H9 (cell line): ENCODE results near the gene CDK6. TPM values are rescaled to one million over a fixed set of nuclear protein-coding genes. Genes with fewer than 3 reads are reported as not detected.

Experiments
- DNase-seq: peaks from one replicate; pipeline ENCODE4 v3.0.0-alpha.2; 2017
- H2AFZ ChIP-seq: one replicate; pipeline ENCODE4 v1.6.1; 2013; ENCODE audit warnings: mild to moderate bottlenecking, low read length, control low read depth, moderate library complexity
- H2AK5ac ChIP-seq: 2 replicates; pipeline ENCODE4 v1.6.1; 2013; ENCODE audit warnings: low read length, control low read depth, mixed read lengths; ENCODE audit not compliant: insufficient read length
- H2BK120ac ChIP-seq: one replicate; pipeline ENCODE4 v1.6.1; 2013; ENCODE audit warnings: low read depth, mild to moderate bottlenecking, low read length, control low read depth, inconsistent platforms; ENCODE audit not compliant: poor library complexity, severe bottlenecking
- H2BK12ac ChIP-seq: 2 replicates; pipeline ENCODE4 v1.6.1; 2013; ENCODE audit warnings: low read length, control low read depth, mixed read lengths, low read depth; ENCODE audit not compliant: insufficient read length
- H2BK15ac ChIP-seq: 2 replicates; pipeline ENCODE4 v1.6.1; 2013; ENCODE audit warnings: low read depth, low read length, control low read depth
- H2BK20ac ChIP-seq: one replicate; pipeline ENCODE4 v1.6.1; 2013; ENCODE audit warnings: low read depth, mild to moderate bottlenecking, low read length, control low read depth, inconsistent platforms; ENCODE audit not compliant: poor library complexity, severe bottlenecking
- H2BK5ac ChIP-seq: 2 replicates; pipeline ENCODE4 v1.6.1; 2013; ENCODE audit warnings: low read length, control low read depth, mixed read lengths; ENCODE audit not compliant: insufficient read length
- H3K14ac ChIP-seq: 2 replicates; pipeline ENCODE4 v1.6.1; 2013; ENCODE audit warnings: low read length, control low read depth; ENCODE audit not compliant: insufficient read depth
- H3K18ac ChIP-seq: 2 replicates; pipeline ENCODE4 v1.6.1; 2013; ENCODE audit warnings: low read depth, mild to moderate bottlenecking, mixed read lengths, low read length, control low read depth; ENCODE audit not compliant: insufficient read length
- H3K23ac ChIP-seq: 2 replicates; pipeline ENCODE4 v1.6.1; 2013; ENCODE audit warnings: low read length, control low read depth, mixed read lengths, low read depth; ENCODE audit not compliant: insufficient read length
- H3K23me2 ChIP-seq: 2 replicates; pipeline ENCODE4 v1.6.1; 2013; ENCODE audit warnings: low read depth, mild to moderate bottlenecking, mixed read lengths, low read length, control low read depth; ENCODE audit not compliant: insufficient read length, poor library complexity, severe bottlenecking
- H3K27ac ChIP-seq: 2 replicates; pipeline ENCODE4 v1.5.1; 2013; ENCODE audit warnings: low read length, control low read depth, mixed read lengths, low read depth; ENCODE audit not compliant: insufficient read length
- H3K27me3 ChIP-seq: 2 replicates; pipeline ENCODE4 v1.6.1; 2013; ENCODE audit warnings: low read length, control low read depth, inconsistent platforms; ENCODE audit not compliant: insufficient read depth
- H3K4ac ChIP-seq: 2 replicates; pipeline ENCODE4 v1.6.1; 2013; ENCODE audit warnings: low read depth, mild to moderate bottlenecking, control low read depth, inconsistent platforms, low read length, moderate library complexity
- H3K4me1 ChIP-seq: 2 replicates; pipeline ENCODE4 v1.6.1; 2013; ENCODE audit warnings: low read length, control low read depth, inconsistent platforms; ENCODE audit not compliant: insufficient read depth
- H3K4me2 ChIP-seq: 2 replicates; pipeline ENCODE4 v1.6.1; 2013; ENCODE audit warnings: low read length, control low read depth, mixed read lengths; ENCODE audit not compliant: insufficient read length, insufficient read depth
- H3K56ac ChIP-seq: 2 replicates; pipeline ENCODE4 v1.6.1; 2013; ENCODE audit warnings: low read depth, mild to moderate bottlenecking, mixed read lengths, low read length, control low read depth; ENCODE audit not compliant: insufficient read length
- H3K79me1 ChIP-seq: 2 replicates; pipeline ENCODE4 v1.6.1; 2013; ENCODE audit warnings: low read depth, mild to moderate bottlenecking, moderate library complexity, low read length, control low read depth, inconsistent platforms; ENCODE audit not compliant: insufficient read depth, poor library complexity, severe bottlenecking
- H3K79me2 ChIP-seq: 2 replicates; pipeline ENCODE4 v1.6.1; 2013; ENCODE audit warnings: low read length, control low read depth, inconsistent platforms; ENCODE audit not compliant: insufficient read depth
- H3K9ac ChIP-seq: 2 replicates; pipeline ENCODE4 v1.6.1; 2013; ENCODE audit warnings: low read length, control low read depth, mixed read lengths; ENCODE audit not compliant: insufficient read length; ENCODE audit errors: extremely low read depth
- H3K9me3 ChIP-seq: one replicate; pipeline ENCODE4 v1.6.1; 2013; ENCODE audit warnings: low read depth, low read length, inconsistent platforms; ENCODE audit not compliant: control insufficient read depth
- H3T11ph ChIP-seq: one replicate; pipeline ENCODE4 v1.6.1; 2013; ENCODE audit warnings: mild to moderate bottlenecking, low read length, control low read depth, inconsistent platforms
- H4K20me1 ChIP-seq: one replicate; pipeline ENCODE4 v1.6.1; 2013; ENCODE audit not compliant: control insufficient read depth, insufficient read length, insufficient read depth
- H4K5ac ChIP-seq: 2 replicates; pipeline ENCODE4 v1.6.1; 2013; ENCODE audit warnings: low read depth, mild to moderate bottlenecking, mixed read lengths, low read length, control low read depth; ENCODE audit not compliant: insufficient read length
- H4K8ac ChIP-seq: replicated peaks from 2 replicates; pipeline ENCODE4 v1.6.1; 2013; ENCODE audit warnings: low read length, control low read depth, mixed read lengths, low read depth; ENCODE audit not compliant: insufficient read length
- H4K91ac ChIP-seq: 2 replicates; pipeline ENCODE4 v1.6.1; 2013; ENCODE audit warnings: low read depth, mild to moderate bottlenecking, moderate library complexity, mixed read lengths, low read length, control low read depth; ENCODE audit not compliant: insufficient read length
- H3K27ac Mint-ChIP-seq, 3 experiments: 2 replicates in 2 of 3; 3 replicates in 1 of 3; pipeline ENCODE4 v1.8.0; 2020 to 2021; ENCODE audit warnings: mixed read lengths in 3 of 3, mild to moderate bottlenecking in 1 of 3, moderate library complexity in 1 of 3
- H3K27me3 Mint-ChIP-seq: 2 replicates; pipeline ENCODE4 v1.8.0; 2021; ENCODE audit warnings: low read depth, mild to moderate bottlenecking, moderate library complexity, mixed read lengths
- H3K36me3 Mint-ChIP-seq, 3 experiments: 2 replicates in 2 of 3; 3 replicates in 1 of 3; pipeline ENCODE4 v1.8.0; 2020 to 2021; ENCODE audit warnings: low read depth in 3 of 3, mixed read lengths in 3 of 3; ENCODE audit not compliant: insufficient read depth in 1 of 3
- H3K4me1 Mint-ChIP-seq, 2 experiments: 2 replicates each; pipeline ENCODE4 v1.8.0; 2020; ENCODE audit warnings: mixed read lengths in 2 of 2
- H3K4me3 Mint-ChIP-seq, 2 experiments: 2 replicates in 1 of 2; 3 replicates in 1 of 2; pipeline ENCODE4 v1.8.0; 2020 to 2021; ENCODE audit warnings: mild to moderate bottlenecking in 2 of 2, mixed read lengths in 2 of 2, moderate library complexity in 1 of 2
- H3K9me3 Mint-ChIP-seq, 2 experiments: 2 replicates in 1 of 2; 3 replicates in 1 of 2; pipeline ENCODE4 v1.8.0; 2020; ENCODE audit warnings: mild to moderate bottlenecking in 2 of 2, mixed read lengths in 2 of 2, moderate library complexity in 1 of 2
- WGBS: extraction: QIAGEN DNeasy Blood & Tissue Kit; methylation state at CpG from one replicate; pipeline ENCODE4 v1.1.7; 2013; ENCODE audit warnings: missing lambda C conversion rate, low lambda C conversion rate, mixed read lengths; ENCODE audit not compliant: insufficient read length; ENCODE audit errors: extremely low coverage; 5-methylcytosine and 5-hydroxymethylcytosine counted together
- total RNA-seq: library from RNA; stranded (reverse); gene quantifications from 2 replicates; pipeline ENCODE4 v1.2.1, GENCODE V29; 2021
- TF ChIP-seq, protein P1 (sequence below): fragments of 200-600 bp; sonication (generic); conservative IDR thresholded peaks from 3 replicates; pipeline ENCODE4 v1.8.0; 2021; ENCODE audit warnings: antibody characterized with exemption, mild to moderate bottlenecking

The CDK6 gene
- total RNA-seq, 1 experiment from 2014 or later, result 30.0 TPM

DNA sequence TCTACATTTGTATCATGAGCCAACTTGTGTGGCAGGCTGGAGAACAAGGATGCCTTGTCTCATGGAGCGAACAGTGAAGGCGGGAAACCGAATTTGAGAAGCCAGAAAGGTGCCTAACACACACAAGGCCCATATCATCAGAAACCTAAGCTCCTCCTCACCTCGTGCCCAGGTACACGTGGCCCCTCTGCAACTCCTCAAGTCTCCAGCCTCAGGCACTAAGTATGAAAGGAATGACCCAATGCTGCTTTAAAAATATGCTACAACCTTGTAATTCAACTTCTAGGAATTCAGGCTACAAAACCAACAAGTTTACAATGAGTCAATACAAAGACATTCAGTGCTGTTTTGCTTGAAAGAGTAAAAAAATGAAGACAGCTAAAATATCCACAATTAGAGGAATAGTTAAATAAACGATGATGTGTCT, 95.7 kb downstream of the CDK6 start:
- DNase-seq, result no peak
- H3K27ac Mint-ChIP-seq, result no peak overlapping the region; a peak in 1 of 7 replicates
- H3K4me2 ChIP-seq, result no peak overlapping the region

More for the DNA sequence above, 95.7 kb downstream of the CDK6 start:
- Mint-ChIP-seq H3K9me3 (no peaks in the 10 kb centered on the region), H3K4me3 (no peak overlapping the region), H3K4me1 (peaks cover 5 to 7% of the 10 kb centered on the region in 2 experiments), H3K36me3 (peaks cover 0 to 9% (median 2%) of the 10 kb centered on the region in 3 experiments; a peak in 3 of 7 replicates), H3K27me3 (no peaks in the 10 kb centered on the region)
- no peaks in the 10 kb centered on the region for H3K79me1 ChIP-seq
- no peak overlapping the region for H3K18ac ChIP-seq
- no peaks in the 10 kb centered on the region for H3K4me1 ChIP-seq
- H2BK12ac ChIP-seq, result no peak overlapping the region
- TF ChIP-seq, protein P1, sequence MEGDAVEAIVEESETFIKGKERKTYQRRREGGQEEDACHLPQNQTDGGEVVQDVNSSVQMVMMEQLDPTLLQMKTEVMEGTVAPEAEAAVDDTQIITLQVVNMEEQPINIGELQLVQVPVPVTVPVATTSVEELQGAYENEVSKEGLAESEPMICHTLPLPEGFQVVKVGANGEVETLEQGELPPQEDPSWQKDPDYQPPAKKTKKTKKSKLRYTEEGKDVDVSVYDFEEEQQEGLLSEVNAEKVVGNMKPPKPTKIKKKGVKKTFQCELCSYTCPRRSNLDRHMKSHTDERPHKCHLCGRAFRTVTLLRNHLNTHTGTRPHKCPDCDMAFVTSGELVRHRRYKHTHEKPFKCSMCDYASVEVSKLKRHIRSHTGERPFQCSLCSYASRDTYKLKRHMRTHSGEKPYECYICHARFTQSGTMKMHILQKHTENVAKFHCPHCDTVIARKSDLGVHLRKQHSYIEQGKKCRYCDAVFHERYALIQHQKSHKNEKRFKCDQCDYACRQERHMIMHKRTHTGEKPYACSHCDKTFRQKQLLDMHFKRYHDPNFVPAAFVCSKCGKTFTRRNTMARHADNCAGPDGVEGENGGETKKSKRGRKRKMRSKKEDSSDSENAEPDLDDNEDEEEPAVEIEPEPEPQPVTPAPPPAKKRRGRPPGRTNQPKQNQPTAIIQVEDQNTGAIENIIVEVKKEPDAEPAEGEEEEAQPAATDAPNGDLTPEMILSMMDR, result no peak
- H2BK20ac ChIP-seq, result no peak overlapping the region
- H3K27ac ChIP-seq, result no peak overlapping the region
- no peaks in the 10 kb centered on the region for H3K9me3 ChIP-seq
- no peak overlapping the region for H3T11ph ChIP-seq
- no CpG with 5 or more reads among the region's 6 CpGs for WGBS
- H3K14ac ChIP-seq, result no peak overlapping the region
- no peak overlapping the region for H4K5ac ChIP-seq
- H3K4ac ChIP-seq, result no peak overlapping the region
- no peaks in the 10 kb centered on the region for H3K27me3 ChIP-seq
- H4K91ac ChIP-seq, result no peak overlapping the region
- no peak overlapping the region for H2BK5ac ChIP-seq
- H3K79me2 ChIP-seq, result no peaks in the 10 kb centered on the region
- H2AK5ac ChIP-seq, result no peak overlapping the region
- no peak overlapping the region for H2AFZ ChIP-seq
- H3K23ac ChIP-seq, result no peak overlapping the region
- no peak overlapping the region for H4K8ac ChIP-seq
- no peak overlapping the region for H2BK120ac ChIP-seq
- no peak overlapping the region for H2BK15ac ChIP-seq
- H3K56ac ChIP-seq, result no peak overlapping the region
- no peak overlapping the region for H3K9ac ChIP-seq
- H4K20me1 ChIP-seq, result no peaks in the 10 kb centered on the region
- H3K23me2 ChIP-seq, result no peaks in the 10 kb centered on the region
